Neutrophil (primary cell): ENCODE results near the gene HDAC1.
"Not testable (repeated sequence)": the region's sequence is repeated elsewhere in the genome, so short reads cannot be mapped to it uniquely, and the experiment has no call there.

Experiments used
- H3K27ac ChIP-seq: fragments of 200-600 bp; sonication (generic); 2 replicates; pipeline ENCODE4 v1.5.1; 2016; ENCODE audit warnings: mild to moderate bottlenecking, moderate library complexity
- H3K27me3 ChIP-seq: fragments of 200-600 bp; sonication (generic); 2 replicates; pipeline ENCODE4 v1.6.0; 2016; ENCODE audit warnings: mild to moderate bottlenecking
- H3K36me3 ChIP-seq: fragments of 200-600 bp; sonication (generic); 2 replicates; pipeline ENCODE4 v1.5.1; 2017
- H3K4me1 ChIP-seq, 2 experiments: fragments of 200-600 bp in 1 of 2; sonication (generic) in 1 of 2; 1 replicate in 1 of 2; 2 replicates in 1 of 2; pipeline versions ENCODE4 v1.5.1 to v1.6.1; 2013 to 2016; ENCODE audit warnings: low read depth in 1 of 2, low read length in 1 of 2, mild to moderate bottlenecking in 1 of 2, moderate library complexity in 1 of 2; ENCODE audit not compliant: control insufficient read depth in 1 of 2, insufficient read depth in 1 of 2
- H3K4me3 ChIP-seq, 2 experiments: fragments of 200-600 bp in 1 of 2; sonication (generic) in 1 of 2; 1 replicate in 1 of 2; 2 replicates in 1 of 2; pipeline ENCODE4 v1.5.1; 2013 to 2016; ENCODE audit warnings: low read depth in 1 of 2, low read length in 1 of 2, mild to moderate bottlenecking in 1 of 2, moderate library complexity in 1 of 2
- H3K9me3 ChIP-seq: fragments of 200-600 bp; sonication (generic); 2 replicates; pipeline ENCODE4 v1.5.1; 2016
- CTCF ChIP-seq: fragments of 200-600 bp; sonication (generic); IDR thresholded peaks from 2 replicates; pipeline ENCODE4 v1.5.1; 2016; ENCODE audit warnings: antibody characterized with exemption

HDAC1 gene

GRCh38 chr1:32353886-32354570, 62.1 kb downstream of the HDAC1 start:
- Histone ChIP-seq H3K27ac (no peak overlapping the region), H3K36me3 (no peaks in the 10 kb centered on the region), H3K27me3 (peaks cover 15% of the 10 kb centered on the region), H3K4me1 (peaks cover 34 to 35% of the 10 kb centered on the region in 2 experiments), H3K4me3 (no peak overlapping the region), H3K9me3 (no peaks in the 10 kb centered on the region)
- TF ChIP-seq CTCF, result no peak

GRCh38 chr1:32355778-32356177, 63.9 kb downstream of the HDAC1 start:
- not testable (repeated sequence) for H3K27ac ChIP-seq, H3K4me3 ChIP-seq, H3K9me3 ChIP-seq, H3K36me3 ChIP-seq
- H3K4me1 ChIP-seq, result peaks cover 16 to 18% of the 10 kb centered on the region in 2 experiments
- H3K27me3 ChIP-seq, result peaks cover 22% of the 10 kb centered on the region

GRCh38 chr1:32356478-32356877, 64.6 kb downstream of the HDAC1 start:
- Histone ChIP-seq H3K27ac (no peak overlapping the region), H3K9me3 (no peaks in the 10 kb centered on the region), H3K27me3 (peaks cover 29% of the 10 kb centered on the region), H3K4me1 (peaks cover 12 to 16% of the 10 kb centered on the region in 2 experiments), H3K36me3 (peaks cover 8% of the 10 kb centered on the region), H3K4me3 (no peak overlapping the region)
- no peak for TF ChIP-seq CTCF

GRCh38 chr1:32357614-32358013, 65.7 kb downstream of the HDAC1 start:
- H3K27me3 ChIP-seq, result peaks cover 40% of the 10 kb centered on the region
- H3K4me1 ChIP-seq, result peaks cover 8 to 11% of the 10 kb centered on the region in 2 experiments
- H3K27ac ChIP-seq, result no peak overlapping the region
- H3K4me3 ChIP-seq, result no peak overlapping the region
- no peaks in the 10 kb centered on the region for H3K9me3 ChIP-seq
- peaks cover 8% of the 10 kb centered on the region for H3K36me3 ChIP-seq
- TF ChIP-seq CTCF, result no peak

- TF ChIP-seq CTCF, result no peak
- H3K4me3 ChIP-seq, result no peak overlapping the region
Measured at GRCh38 chr1:32358435-32358834, 66.6 kb downstream of the HDAC1 start.

GRCh38 chr1:32361308-32361673, 69.4 kb downstream of the HDAC1 start:
- no peak for TF ChIP-seq CTCF
- Histone ChIP-seq H3K27me3 (peaks cover 46% of the 10 kb centered on the region), H3K36me3 (peaks cover 43% of the 10 kb centered on the region), H3K4me3 (no peak overlapping the region), H3K9me3 (no peaks in the 10 kb centered on the region), H3K4me1 (peaks cover 3 to 11% of the 10 kb centered on the region in 2 experiments), H3K27ac (no peak overlapping the region)

More at GRCh38 chr1:32358435-32358834, 66.6 kb downstream of the HDAC1 start:
- Histone ChIP-seq H3K27me3 (peaks cover 46% of the 10 kb centered on the region), H3K9me3 (no peaks in the 10 kb centered on the region), H3K27ac (no peak overlapping the region), H3K4me1 (peaks cover 6 to 11% of the 10 kb centered on the region in 2 experiments), H3K36me3 (peaks cover 16% of the 10 kb centered on the region)
